ENCODE measurements around the gene LAMA3.

Gene LAMA3

GRCh38 chr18:23882616-23883276 is 193.5 kb downstream of the LAMA3 start:
- DNase-seq = no peak

DNA sequence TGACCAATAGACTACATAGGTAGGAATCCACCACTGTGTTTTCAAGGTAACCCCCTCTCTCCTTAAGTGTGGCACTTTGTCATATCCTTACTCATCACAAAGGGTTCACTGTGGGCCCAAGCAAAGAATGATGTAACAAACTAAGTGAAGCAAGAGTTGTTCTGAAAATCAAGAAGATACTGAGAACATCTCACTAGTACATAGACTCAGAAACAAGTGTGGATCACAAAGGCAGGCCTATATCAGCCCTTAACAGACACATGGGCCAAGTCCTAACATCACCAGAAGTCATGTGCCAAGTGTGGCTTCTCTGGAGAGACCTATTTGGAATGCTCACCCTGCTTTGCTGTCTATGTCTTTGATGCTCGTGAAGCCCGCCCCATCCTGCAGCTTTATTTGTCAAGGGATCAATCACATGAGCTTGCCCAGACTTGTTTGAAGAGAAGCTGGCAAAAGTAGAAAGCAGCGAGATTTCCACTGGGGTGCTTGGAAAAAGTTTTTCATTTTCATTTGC is 194.1 kb downstream of the LAMA3 start:
- no peak for DNase-seq

DNA sequence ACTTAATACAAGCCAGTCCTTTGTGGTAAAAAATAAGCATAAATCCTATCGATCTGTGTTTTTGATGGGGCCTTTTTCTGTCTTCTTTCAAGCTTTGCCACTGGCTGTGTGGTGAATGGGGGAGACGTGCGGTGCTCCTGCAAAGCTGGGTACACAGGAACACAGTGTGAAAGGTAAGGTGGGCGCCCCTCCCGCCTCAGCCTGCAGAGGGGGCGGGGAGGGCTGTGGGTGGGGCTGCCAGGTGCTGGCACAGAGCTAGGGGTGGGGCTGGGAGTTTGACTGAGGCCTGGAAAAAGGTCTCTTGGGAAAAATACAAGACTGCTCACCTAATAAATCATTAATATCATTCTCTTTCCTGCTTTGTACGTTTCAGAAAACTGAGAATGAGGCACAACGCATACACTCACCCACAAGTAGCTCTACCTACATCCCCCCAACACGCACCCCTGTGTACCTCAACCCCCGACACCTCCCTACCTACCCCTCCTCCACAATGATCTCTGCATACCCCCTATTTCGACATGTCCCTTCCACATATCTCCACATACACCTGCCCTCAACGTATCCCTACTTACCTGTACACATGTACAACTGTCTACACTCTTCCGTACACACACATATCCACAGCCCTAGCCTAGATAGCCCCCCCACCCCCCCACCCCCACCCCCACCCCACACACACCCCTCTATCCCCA is 195.6 kb downstream of the LAMA3 start:
- no peak for DNase-seq

GRCh38 chr18:23885750-23886149 is 196.5 kb downstream of the LAMA3 start:
- no peak for DNase-seq

DNA sequence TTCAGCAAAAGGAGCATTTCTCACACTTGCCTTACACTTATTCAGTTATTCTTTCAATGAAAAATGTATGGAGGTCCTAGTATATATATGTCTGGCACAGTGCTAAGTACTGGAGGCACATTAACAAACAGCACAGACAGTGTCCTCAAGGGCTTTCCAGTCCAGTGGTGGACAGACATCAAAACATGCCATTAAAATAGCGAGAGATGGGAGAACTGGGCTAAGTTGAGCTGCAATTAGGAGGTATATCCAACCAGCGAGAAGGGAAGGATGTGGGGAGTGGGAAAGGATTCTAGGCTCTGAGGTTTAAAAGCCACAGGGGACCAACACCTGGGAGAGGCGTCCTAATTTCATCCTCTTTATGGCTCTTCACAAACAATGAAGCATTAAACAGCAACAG is 197.8 kb downstream of the LAMA3 start:
- no peak for DNase-seq

- no peak for DNase-seq
Measured at GRCh38 chr18:23887493-23887892, 198.2 kb downstream of the LAMA3 start.

DNA sequence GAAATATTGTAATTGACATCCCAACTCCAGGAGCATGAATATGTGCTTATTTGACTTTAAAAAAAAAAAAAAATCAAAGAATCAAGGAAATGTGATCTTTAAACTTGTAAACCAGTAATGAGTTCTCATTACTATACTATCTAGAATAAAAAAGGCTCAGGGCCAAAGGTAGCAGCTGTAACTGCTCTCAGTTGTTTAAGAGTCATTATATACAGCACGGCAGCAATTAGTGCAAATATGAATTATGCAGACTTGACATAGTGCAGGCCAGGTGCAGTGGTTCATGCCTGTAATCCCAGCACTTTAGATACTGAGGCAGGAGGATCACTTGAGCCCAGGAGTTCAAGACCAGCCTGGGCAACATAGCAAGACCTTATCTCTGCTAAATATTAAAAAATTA is 199.6 kb downstream of the LAMA3 start:
- DNase-seq = no peak

DNA sequence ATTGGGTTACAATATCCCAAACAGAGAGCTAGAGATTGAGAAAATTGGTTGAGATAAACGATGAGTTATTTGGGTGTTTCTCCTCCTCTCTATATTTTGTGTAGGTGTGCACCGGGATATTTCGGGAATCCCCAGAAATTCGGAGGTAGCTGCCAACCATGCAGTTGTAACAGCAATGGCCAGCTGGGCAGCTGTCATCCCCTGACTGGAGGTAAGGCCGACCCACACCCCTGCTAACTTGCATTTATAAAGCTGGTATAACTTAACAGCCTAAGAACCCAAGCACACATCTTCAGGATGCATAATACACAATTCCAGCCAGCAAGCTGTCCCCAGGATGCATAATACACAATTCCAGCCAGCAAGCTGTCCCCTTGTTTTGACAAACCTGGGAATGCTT is 200.7 kb downstream of the LAMA3 start:
- DNase-seq = no peak

GRCh38 chr18:23890589-23890988 is 201.3 kb downstream of the LAMA3 start:
- no peak for DNase-seq

- no peak for DNase-seq
Measured at GRCh38 chr18:23893653-23894052, 204.4 kb downstream of the LAMA3 start.

GRCh38 chr18:23894661-23895175 is 205.5 kb downstream of the LAMA3 start:
- no peak for DNase-seq

DNA sequence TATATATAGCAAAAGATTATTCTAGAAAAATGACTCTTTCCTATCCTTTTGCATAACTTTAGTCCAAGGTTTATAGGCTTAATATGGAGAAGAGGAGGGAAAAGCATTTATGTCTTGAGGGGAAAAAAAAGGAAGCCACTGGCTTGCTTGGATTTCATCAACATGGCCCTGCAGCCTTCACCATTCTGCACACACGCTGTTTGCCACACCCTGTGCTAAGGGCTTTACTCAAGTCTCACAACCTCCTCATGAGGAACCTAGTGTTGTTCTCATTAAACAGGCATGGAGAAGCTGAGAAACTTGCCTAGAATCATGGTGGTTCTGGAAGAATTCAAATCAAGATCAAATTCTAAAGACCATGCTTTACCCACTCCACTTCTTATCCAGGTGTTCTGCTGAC is 208.0 kb downstream of the LAMA3 start:
- no peak for DNase-seq

GRCh38 chr18:23897733-23898132 is 208.5 kb downstream of the LAMA3 start:
- no peak for DNase-seq

DNA sequence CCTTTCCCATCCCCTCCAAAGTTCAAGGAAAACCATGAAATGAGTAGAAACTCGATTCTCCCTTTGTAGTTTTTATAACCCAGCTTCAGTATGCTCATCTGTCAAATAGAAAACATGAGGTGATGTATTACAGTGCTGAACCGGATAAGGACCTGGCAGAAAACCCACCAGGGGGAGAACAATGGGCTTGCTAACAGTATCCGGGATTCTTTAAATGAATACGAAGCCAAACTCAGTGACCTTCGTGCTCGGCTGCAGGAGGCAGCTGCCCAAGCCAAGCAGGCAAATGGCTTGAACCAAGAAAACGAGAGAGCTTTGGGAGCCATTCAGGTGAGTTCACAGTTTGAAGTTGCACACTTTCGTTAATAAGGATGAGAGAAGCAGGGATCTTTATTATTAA is 211.7 kb downstream of the LAMA3 start:
- no peak for DNase-seq

DNA sequence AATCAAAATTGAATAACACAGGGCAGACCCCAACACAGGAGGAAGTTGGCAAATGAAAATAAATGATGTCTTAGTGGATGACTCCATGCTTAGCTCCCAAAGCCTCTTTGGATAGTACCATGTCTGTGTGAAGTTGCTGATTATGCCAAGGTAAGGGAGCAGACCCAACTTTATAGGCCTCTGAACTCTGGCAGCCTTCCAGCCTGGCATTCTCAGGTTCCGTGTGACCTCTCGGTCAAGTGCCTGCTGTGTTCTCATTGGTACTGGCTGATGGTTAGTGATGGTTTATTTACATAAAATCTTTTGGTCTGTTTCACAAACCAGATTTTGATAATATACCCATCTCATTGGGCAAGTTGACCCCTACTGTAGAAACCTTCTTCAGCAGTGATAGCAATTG is 213.1 kb downstream of the LAMA3 start:
- DNase-seq = no peak

DNA sequence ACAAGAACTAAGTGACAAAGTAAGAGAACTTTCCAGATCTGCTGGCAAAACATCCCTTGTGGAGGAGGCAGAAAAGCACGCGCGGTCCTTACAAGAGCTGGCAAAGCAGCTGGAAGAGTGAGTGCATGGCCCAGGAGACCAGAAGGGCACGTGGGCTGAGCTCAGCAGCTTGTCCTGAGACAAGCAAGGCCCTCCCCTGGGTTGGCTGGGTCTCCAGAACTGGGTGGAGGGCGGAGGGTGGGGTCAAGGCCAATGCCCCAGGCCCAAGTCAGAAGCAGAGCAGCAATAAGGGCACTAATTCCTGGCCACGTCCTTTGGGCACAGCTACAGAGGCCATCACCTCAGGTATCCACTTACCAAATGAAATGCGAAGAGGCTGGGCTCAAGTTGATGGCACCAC is 214.7 kb downstream of the LAMA3 start:
- no peak for DNase-seq

- no peak for DNase-seq
Measured at GRCh38 chr18:23906658-23907057, 217.4 kb downstream of the LAMA3 start.

GRCh38 chr18:23908827-23909226 is 219.6 kb downstream of the LAMA3 start:
- DNase-seq = no peak

GRCh38 chr18:23910032-23910431 is 220.8 kb downstream of the LAMA3 start:
- no peak for DNase-seq

DNA sequence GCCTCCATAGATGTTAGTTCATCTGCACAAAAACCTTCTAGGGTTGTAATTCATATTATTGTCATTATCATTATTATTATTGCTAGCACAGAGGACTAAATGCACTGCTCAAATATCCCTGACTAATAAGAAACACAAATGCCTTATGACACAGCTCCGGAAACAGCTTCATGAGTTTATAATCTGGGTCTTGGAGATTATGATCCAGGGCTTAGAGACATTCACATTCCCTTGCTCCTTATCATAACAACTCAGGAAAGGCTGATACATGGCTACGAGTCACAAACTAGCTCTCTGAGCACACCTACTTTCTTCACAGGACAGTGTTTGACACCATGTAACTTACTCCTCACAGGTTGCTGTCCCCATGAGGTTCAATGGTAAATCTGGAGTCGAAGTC is 223.1 kb downstream of the LAMA3 start:
- DNase-seq = no peak

GRCh38 chr18:23916338-23916737 is 227.1 kb downstream of the LAMA3 start:
- no peak for DNase-seq

DNA sequence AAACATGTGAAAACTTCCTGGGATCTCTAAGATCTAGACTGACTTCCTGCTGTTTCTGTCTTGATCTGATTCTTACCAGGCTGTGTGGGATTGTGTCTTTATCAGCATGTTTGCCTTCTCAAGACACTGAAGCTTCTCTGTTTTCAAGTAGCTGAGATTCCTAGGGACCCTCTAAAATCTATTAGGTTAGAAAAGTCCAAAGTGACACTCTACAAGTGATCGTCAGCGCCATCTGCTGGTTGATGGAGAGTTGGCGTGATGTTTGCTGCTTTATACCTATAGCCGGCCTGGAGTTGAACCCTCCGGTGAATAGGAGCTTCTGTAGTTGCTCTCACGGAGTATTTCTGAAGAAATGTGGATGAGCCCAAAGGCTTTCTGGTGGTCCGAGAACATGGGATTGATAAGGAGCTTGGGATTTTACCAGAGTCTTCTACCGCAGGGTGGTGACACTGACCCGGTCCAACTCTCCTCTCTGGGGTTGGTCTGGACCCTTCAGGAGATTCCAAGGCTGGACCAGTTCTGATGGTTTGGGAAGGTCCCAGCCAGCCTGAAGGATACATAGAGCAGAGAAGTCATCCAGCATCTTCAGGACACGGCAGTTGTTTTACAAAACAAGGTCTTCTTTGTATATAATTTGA is 229.3 kb downstream of the LAMA3 start:
- peak; percentile 74 to 78 for DNase-seq

GRCh38 chr18:23920054-23920453 is 230.8 kb downstream of the LAMA3 start:
- no peak for DNase-seq

DNA sequence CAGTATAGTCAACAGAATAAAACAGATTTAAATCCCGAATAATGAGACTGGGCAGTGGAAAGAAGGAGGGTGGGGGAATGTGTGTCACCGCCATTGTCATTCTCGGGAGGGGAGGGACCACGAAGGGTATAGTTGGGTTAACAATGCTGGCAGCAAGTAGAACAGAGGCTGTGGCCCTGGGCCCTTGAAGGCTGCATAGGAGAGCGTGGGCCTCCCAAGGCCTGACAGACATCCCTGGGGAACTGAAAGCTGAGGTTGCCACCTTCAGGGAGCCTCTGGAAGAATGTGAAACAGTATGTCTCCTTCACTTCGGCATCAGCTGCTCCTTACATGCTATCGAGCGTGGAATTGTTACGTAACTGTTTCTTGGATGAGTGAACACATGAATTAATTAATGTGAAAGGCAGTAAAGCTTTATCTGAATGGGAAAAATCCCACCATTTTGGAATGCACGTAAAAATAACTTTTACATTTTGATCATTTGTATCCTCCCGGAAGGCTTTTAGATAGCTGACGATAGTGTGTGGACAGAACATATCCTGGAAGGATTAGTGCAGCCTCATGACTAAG is 232.5 kb downstream of the LAMA3 start:
- DNase-seq = no peak

Data from Kasumi-1 (cell line).